ENCODE results near the gene FCAMR.

GRCh38 chr1:206972728-206973127 is 2.5 kb upstream of the FCAMR start:
- TF ChIP-seq CTCF (optimal IDR thresholded peaks at IDR 0.05 in 1 of 3, IDR thresholded peaks at IDR 0.05 in 1 of 3, conservative IDR thresholded peaks at IDR 0.05 in 1 of 3; ENCODE audit: extremely low read depth in 1 of 3, insufficient read depth in 2 of 3, low read length in 3 of 3): no peak
- TF ChIP-seq EZH2 (IDR thresholded peaks at IDR 0.05; ENCODE audit: low read length): no peak

All from keratinocyte (primary cell).